ENCODE data around the gene ZNF827. TPM values are rescaled to one million over a fixed set of nuclear protein-coding genes. Genes with fewer than 3 reads are reported as not detected.
"Not testable (repeated sequence)": the region's sequence is repeated elsewhere in the genome, so short reads cannot be mapped to it uniquely, and the experiment has no call there.

ZNF827 gene
- total and polyA plus RNA-seq, 10 donors, result 3.3 to 31.6 (median 16.1) TPM

DNA sequence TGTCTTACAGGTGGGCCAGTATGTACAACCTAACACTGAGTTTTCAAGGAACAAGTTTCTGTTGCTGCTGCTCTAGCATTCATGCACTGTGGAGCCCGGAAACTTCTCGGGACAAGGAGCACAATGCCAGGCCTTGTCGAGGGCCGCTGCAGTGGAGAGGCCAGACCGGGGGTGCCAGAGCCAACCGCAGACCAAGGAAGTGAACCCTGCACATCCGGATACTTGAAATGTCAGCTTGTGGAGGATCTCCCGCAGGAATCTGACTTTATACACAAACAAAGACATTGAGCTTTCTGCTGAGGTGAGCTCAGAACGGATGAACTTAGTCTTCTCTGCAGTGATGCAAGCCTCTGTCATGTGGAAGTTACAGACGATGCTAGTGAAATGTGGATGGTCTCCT, 99.5 kb downstream of the ZNF827 start:
- Histone ChIP-seq H3K9me3 (no peaks in the 10 kb centered on the region), H3K4me1 (peaks cover 2 to 26% (median 9%) of the 10 kb centered on the region in 6 donors), H3K36me3 (peaks cover 0 to 18% (median 0%) of the 10 kb centered on the region in 6 donors), H3K27me3 (replicated peaks in 1 of 7) (no peaks in the 10 kb centered on the region), H3K27ac (no peak overlapping the region), H3K4me3 (no peak overlapping the region)
- DNase-seq, result no peak
- intact Hi-C loops (cut with DNase I; ENCODE audit: low total_unique reads), result no loop called here
- TF ChIP-seq POLR2A (IDR thresholded peaks at IDR 0.05), result no peak
- no peak for TF ChIP-seq POLR2AphosphoS5 (IDR thresholded peaks at IDR 0.05)
- TF ChIP-seq, protein P1, sequence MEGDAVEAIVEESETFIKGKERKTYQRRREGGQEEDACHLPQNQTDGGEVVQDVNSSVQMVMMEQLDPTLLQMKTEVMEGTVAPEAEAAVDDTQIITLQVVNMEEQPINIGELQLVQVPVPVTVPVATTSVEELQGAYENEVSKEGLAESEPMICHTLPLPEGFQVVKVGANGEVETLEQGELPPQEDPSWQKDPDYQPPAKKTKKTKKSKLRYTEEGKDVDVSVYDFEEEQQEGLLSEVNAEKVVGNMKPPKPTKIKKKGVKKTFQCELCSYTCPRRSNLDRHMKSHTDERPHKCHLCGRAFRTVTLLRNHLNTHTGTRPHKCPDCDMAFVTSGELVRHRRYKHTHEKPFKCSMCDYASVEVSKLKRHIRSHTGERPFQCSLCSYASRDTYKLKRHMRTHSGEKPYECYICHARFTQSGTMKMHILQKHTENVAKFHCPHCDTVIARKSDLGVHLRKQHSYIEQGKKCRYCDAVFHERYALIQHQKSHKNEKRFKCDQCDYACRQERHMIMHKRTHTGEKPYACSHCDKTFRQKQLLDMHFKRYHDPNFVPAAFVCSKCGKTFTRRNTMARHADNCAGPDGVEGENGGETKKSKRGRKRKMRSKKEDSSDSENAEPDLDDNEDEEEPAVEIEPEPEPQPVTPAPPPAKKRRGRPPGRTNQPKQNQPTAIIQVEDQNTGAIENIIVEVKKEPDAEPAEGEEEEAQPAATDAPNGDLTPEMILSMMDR (IDR thresholded peaks at IDR 0.05 in 8 of 11, conservative IDR thresholded peaks at IDR 0.05 in 3 of 11), result no peak
- 79 to 88% (median 86%) methylated on average over 10 of the region's 10 CpGs for WGBS, 5 donors

DNA sequence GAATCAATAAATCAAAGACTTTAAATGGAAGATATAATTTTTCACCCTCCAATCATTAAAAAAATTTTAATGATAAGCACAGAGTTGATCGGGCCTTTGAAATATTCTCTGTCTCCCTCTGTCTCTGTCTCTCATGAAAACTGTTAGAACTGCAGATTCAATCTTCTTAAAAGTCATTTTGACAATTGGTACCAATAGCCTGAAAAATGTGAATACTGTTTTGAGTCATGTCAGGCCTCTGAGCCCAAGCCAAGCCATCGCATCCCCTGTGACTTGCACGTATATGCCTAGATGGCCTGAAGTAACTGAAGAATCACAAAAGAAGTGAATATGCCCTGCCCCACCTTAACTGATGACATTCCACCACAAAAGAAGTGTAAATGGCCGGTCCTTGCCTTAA, 106.2 kb downstream of the ZNF827 start:
- 82 to 89% (median 86%) methylated on average over 4 of the region's 4 CpGs for WGBS, 5 donors
- not testable (repeated sequence) for H3K4me3 ChIP-seq

DNA sequence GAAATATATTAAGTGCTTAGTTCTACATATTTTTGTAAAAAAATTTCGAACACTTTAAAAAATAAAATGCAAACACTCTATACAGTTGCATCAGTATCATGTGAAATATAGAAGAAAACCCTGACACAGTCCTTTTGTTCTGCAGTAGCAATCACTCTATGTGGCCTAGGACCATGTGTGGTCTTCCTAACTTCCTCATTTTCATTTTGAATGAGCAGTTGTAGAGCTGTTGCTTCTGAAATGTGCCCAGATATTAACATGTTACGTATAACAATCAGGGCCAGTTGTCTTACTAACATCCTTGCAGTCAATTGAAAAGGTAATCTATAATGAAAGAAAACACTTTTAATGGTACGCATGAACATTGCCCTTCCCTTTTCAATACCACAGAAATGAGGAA, 107.9 kb downstream of the ZNF827 start:
- 53 to 67% (median 58%) methylated on average over 3 of the region's 3 CpGs for WGBS, 5 donors
- TF ChIP-seq, protein P1 (IDR thresholded peaks at IDR 0.05 in 8 of 11, conservative IDR thresholded peaks at IDR 0.05 in 3 of 11), result no peak
- TF ChIP-seq POLR2A (IDR thresholded peaks at IDR 0.05) (no peak), POLR2AphosphoS5 (IDR thresholded peaks at IDR 0.05) (no peak)
- H3K4me3 ChIP-seq, result no peak overlapping the region
- H3K4me1 ChIP-seq, result peaks cover 5 to 28% (median 16%) of the 10 kb centered on the region in 6 donors
- DNase-seq, result no peak
- peak overlapping the region in 3 of 8 donors; percentile 19 to 29 (median 27) for H3K27ac ChIP-seq
- intact Hi-C loops (cut with DNase I; ENCODE audit: low total_unique reads), result no loop called here
- H3K9me3 ChIP-seq, result no peaks in the 10 kb centered on the region
- peaks cover 0 to 18% (median 0%) of the 10 kb centered on the region in 6 donors for H3K36me3 ChIP-seq
- no peaks in the 10 kb centered on the region for H3K27me3 ChIP-seq (replicated peaks in 1 of 7)

More for the DNA sequence above, 106.2 kb downstream of the ZNF827 start:
- H3K27ac ChIP-seq; H3K9me3 ChIP-seq; DNase-seq; H3K27me3 ChIP-seq (replicated peaks in 1 of 7); intact Hi-C loops (cut with DNase I; ENCODE audit: low total_unique reads); H3K36me3 ChIP-seq: not testable (repeated sequence)
- peaks cover 5 to 28% (median 16%) of the 10 kb centered on the region in 6 donors for H3K4me1 ChIP-seq

DNA sequence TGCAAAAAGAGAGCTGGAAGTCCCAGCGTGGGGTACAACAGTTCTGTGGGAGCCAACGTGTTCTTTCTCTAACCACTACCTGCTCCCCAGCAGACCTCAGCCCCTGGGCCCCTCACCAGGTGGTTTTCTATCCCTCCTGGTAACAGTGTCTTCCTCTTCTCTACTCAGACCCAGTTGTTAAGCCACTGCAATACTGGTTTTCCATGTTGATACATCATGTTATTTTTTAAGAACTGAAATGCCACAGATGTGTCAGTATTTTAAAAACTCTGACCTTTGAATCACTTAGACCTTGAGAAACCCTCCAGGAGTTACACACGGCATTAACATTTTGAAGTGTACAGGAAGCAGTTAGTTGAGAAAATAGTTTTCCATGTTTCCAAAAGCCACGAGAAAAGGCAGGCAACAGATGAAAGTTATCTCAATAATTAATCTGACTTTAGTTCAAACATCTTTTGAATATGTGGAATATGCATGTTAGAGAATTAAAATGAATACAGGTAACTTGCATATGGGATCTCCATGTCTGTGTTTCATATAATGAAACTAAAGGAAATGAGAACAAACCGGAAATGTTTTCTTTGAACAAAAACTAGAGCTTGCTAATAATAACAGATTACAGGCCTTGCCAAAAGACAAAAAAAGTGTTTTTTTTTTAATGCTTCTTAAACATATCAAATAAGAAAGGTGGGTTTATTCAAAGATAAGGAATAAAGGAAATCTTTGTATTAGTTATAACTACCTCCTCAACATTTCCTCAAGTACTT, 108.8 kb downstream of the ZNF827 start:
- no peak overlapping the region for H3K4me3 ChIP-seq
- peaks cover 0 to 27% (median 4%) of the 10 kb centered on the region in 6 donors for H3K36me3 ChIP-seq
- peak overlapping the region in 4 of 8 donors; percentile 19 to 62 (median 28) for H3K27ac ChIP-seq

More for the DNA sequence above, 108.8 kb downstream of the ZNF827 start:
- 26 to 37% (median 30%) methylated on average over 5 of the region's 5 CpGs for WGBS, 5 donors
- H3K4me1 ChIP-seq, result peaks cover 5 to 28% (median 16%) of the 10 kb centered on the region in 6 donors
- no peak for DNase-seq
- no peaks in the 10 kb centered on the region for H3K27me3 ChIP-seq (replicated peaks in 1 of 7)
- H3K9me3 ChIP-seq, result no peaks in the 10 kb centered on the region
- TF ChIP-seq, protein P1 (IDR thresholded peaks at IDR 0.05 in 8 of 11, conservative IDR thresholded peaks at IDR 0.05 in 3 of 11), result no peak
- TF ChIP-seq POLR2AphosphoS5 (IDR thresholded peaks at IDR 0.05), result no peak
- intact Hi-C loops (cut with DNase I; ENCODE audit: low total_unique reads), result no loop called here

Data from spleen (tissue), 11 donors.